HCT116 (cell line): ENCODE results near the gene IFNGR2.

Experiments used
- ATF3 ChIP-seq: IDR thresholded peaks from 2 replicates; pipeline ENCODE4 v1.6.1; 2012
- CTCF ChIP-seq, 3 experiments: fragments of 200-600 bp in 1 of 3; sonication (generic) in 1 of 3; IDR thresholded peaks in 2 of 3; conservative IDR thresholded peaks in 1 of 3; 2 replicates each; pipeline ENCODE4 v1.5.1; 2012 to 2017; ENCODE audit warnings: low read depth in 2 of 3, low read length in 2 of 3, antibody characterized with exemption in 1 of 3, borderline replicate concordance in 1 of 3, control low read depth in 1 of 3, mild to moderate bottlenecking in 1 of 3, mixed read lengths in 1 of 3, mixed run types in 1 of 3, moderate library complexity in 1 of 3; ENCODE audit not compliant: insufficient read depth in 1 of 3
- EZH2 ChIP-seq: fragments of 200-600 bp; sonication (generic); IDR thresholded peaks from 2 replicates; pipeline ENCODE4 v1.6.1; 2017; ENCODE audit warnings: antibody characterized with exemption, mixed run types
- POLR2A ChIP-seq: IDR thresholded peaks from 2 replicates; pipeline ENCODE4 v1.7.0; 2011; ENCODE audit warnings: borderline replicate concordance; ENCODE audit not compliant: insufficient read depth, insufficient read length; ENCODE audit errors: extremely low read depth
- POLR2AphosphoS5 ChIP-seq: IDR thresholded peaks from 2 replicates; pipeline ENCODE4 v1.6.1; 2011; ENCODE audit warnings: mild to moderate bottlenecking, low read depth, low read length, moderate library complexity
- RAD21 ChIP-seq: IDR thresholded peaks from 2 replicates; pipeline ENCODE4 v1.6.1; 2012; ENCODE audit warnings: low read depth, mild to moderate bottlenecking
- ZBTB33 ChIP-seq: IDR thresholded peaks from 2 replicates; pipeline ENCODE4 v1.6.1; 2011; ENCODE audit warnings: mild to moderate bottlenecking, low read length, moderate library complexity; ENCODE audit not compliant: insufficient replicate concordance; ENCODE audit errors: extremely low read depth
- ZFX ChIP-seq: fragments of 450-650 bp; IDR thresholded peaks from 2 replicates; pipeline ENCODE4 v1.6.1; 2017
- ZNF274 ChIP-seq: fragments of 200-500 bp; sonication (Bioruptor generic); IDR thresholded peaks from 2 replicates; pipeline ENCODE4 v1.6.1; 2014; ENCODE audit warnings: mild to moderate bottlenecking, low read depth, low read length, inconsistent platforms

GRCh38 chr21:33384841-33385331 lies 18.3 kb upstream of the IFNGR2 start:
- TF ChIP-seq CTCF (IDR thresholded peaks at IDR 0.05 in 2 of 3, conservative IDR thresholded peaks at IDR 0.05 in 1 of 3; ENCODE audit: borderline replicate concordance in 1 of 3, insufficient read depth in 1 of 3, low read depth in 2 of 3, low read length in 2 of 3) (no peak), POLR2AphosphoS5 (no peak), RAD21 (no peak), ZNF274 (no peak), ZFX (no peak), POLR2A (no peak), ATF3 (no peak), ZBTB33 (no peak), EZH2 (no peak)
